SU-DHL-6 (cell line): ENCODE measurements around the gene SH3RF3.

Experiments used
- CTCF ChIP-seq: fragments of 200-600 bp; sonication (generic); IDR thresholded peaks from one replicate; pipeline ENCODE4 v1.5.1; 2017; ENCODE audit warnings: antibody characterized with exemption, mild to moderate bottlenecking, low read length, moderate library complexity; ENCODE audit not compliant: insufficient read depth, poor library complexity, severe bottlenecking
- EZH2phosphoT487 ChIP-seq: fragments of 200-600 bp; sonication (generic), shearing (Covaris generic); conservative IDR thresholded peaks from 2 replicates; pipeline ENCODE4 v1.6.1; 2018; ENCODE audit warnings: mild to moderate bottlenecking, antibody characterized with exemption, low read length, moderate library complexity, mixed read lengths

- no peak for TF ChIP-seq CTCF
- no peak for TF ChIP-seq EZH2phosphoT487
Measured at GRCh38 chr2:109433486-109433885, 304.5 kb downstream of the SH3RF3 start.
